HTR-8/SVneo (cell line): ENCODE measurements around the gene GALNT14.

Source experiments
- DNase-seq: peaks from one replicate; pipeline ENCODE4 v3.0.0; 2011; ENCODE audit warnings: low spot score, mixed read lengths; ENCODE audit not compliant: insufficient read length
- FAIRE-seq: peaks from 2 replicates; lab custom pipeline; 2011; peaks lifted over from hg19 to GRCh38; lab: Jason Lieb, UNC

Gene GALNT14

GRCh38 chr2:31136732-31137131 is 1.5 kb downstream of the GALNT14 start:
- FAIRE-seq (no peak), DNase-seq (no peak)

- FAIRE-seq (no peak), DNase-seq (no peak)
Measured at GRCh38 chr2:31136000-31136399, 2.2 kb downstream of the GALNT14 start.

GRCh38 chr2:31134480-31134879 is 3.8 kb downstream of the GALNT14 start:
- no peak for FAIRE-seq

GRCh38 chr2:31132786-31133185 is 5.5 kb downstream of the GALNT14 start:
- DNase-seq: no peak
- no peak for FAIRE-seq

More at GRCh38 chr2:31134480-31134879, 3.8 kb downstream of the GALNT14 start:
- no peak for DNase-seq

- DNase-seq: no peak
- FAIRE-seq: no peak
Measured at GRCh38 chr2:31131871-31132270, 6.4 kb downstream of the GALNT14 start.

- FAIRE-seq (no peak), DNase-seq (no peak)
Measured at GRCh38 chr2:31129375-31130171, 8.7 kb downstream of the GALNT14 start.

- FAIRE-seq: no peak
- no peak for DNase-seq
Measured at GRCh38 chr2:31127931-31128330, 10.3 kb downstream of the GALNT14 start.

- no peak for FAIRE-seq
- DNase-seq: no peak
Measured at GRCh38 chr2:31125918-31126695, 12.1 kb downstream of the GALNT14 start.

GRCh38 chr2:31124904-31125303 is 13.3 kb downstream of the GALNT14 start:
- DNase-seq (no peak), FAIRE-seq (no peak)

GRCh38 chr2:31122133-31122532 is 16.1 kb downstream of the GALNT14 start:
- no peak for DNase-seq
- no peak for FAIRE-seq

- FAIRE-seq (no peak), DNase-seq (no peak)
Measured at GRCh38 chr2:31113765-31114164, 24.5 kb downstream of the GALNT14 start.

- no peak for FAIRE-seq
- no peak for DNase-seq
Measured at GRCh38 chr2:31112544-31112943, 25.7 kb downstream of the GALNT14 start.

GRCh38 chr2:31110998-31111397 is 27.2 kb downstream of the GALNT14 start:
- FAIRE-seq (no peak), DNase-seq (no peak)

GRCh38 chr2:31110431-31110830 is 27.8 kb downstream of the GALNT14 start:
- FAIRE-seq (no peak), DNase-seq (no peak)

GRCh38 chr2:31109633-31110192 is 28.5 kb downstream of the GALNT14 start:
- DNase-seq (no peak), FAIRE-seq (no peak)

- FAIRE-seq (no peak), DNase-seq (no peak)
Measured at GRCh38 chr2:31108561-31109286, 29.5 kb downstream of the GALNT14 start.

- DNase-seq: no peak
- FAIRE-seq: peak; percentile 4
Measured at GRCh38 chr2:31107591-31108300, 30.5 kb downstream of the GALNT14 start.

- DNase-seq: no peak
- no peak for FAIRE-seq
Measured at GRCh38 chr2:31101701-31102100, 36.5 kb downstream of the GALNT14 start.

- no peak for FAIRE-seq
- no peak for DNase-seq
Measured at GRCh38 chr2:31097962-31098613, 40.2 kb downstream of the GALNT14 start.
